Measurements from ENCODE around the gene THRSP. TPM values are rescaled to one million over a fixed set of nuclear protein-coding genes. Genes with fewer than 3 reads are reported as not detected.
"Not testable (repeated sequence)": the region's sequence is repeated elsewhere in the genome, so short reads cannot be mapped to it uniquely, and the experiment has no call there.

THRSP gene
- total RNA-seq, 1 experiment from 2014 or later: not detected

GRCh38 chr11:78039391-78039918, 24.2 kb upstream of the THRSP start:
- Histone ChIP-seq H3K4me1 (ENCODE audit: insufficient read depth, low read length) (peaks cover 29% of the 10 kb centered on the region), H3K9me3 (ENCODE audit: low read length) (no peaks in the 10 kb centered on the region), H3K9me2 (replicated peaks; ENCODE audit: low read length) (no peaks in the 10 kb centered on the region), H3K27me3 (ENCODE audit: low read length) (no peaks in the 10 kb centered on the region), H2AFZ (ENCODE audit: low read length) (peak overlapping the region; percentile 95), H4K20me1 (ENCODE audit: low read length) (no peaks in the 10 kb centered on the region), H3K4me3 (ENCODE audit: low read length) (peak overlapping the region; percentile 55; the same call in 1 of the 2 replicates), H3F3A (ENCODE audit: low read length, unreplicated experiment) (no peaks in the 10 kb centered on the region), H3K4me2 (ENCODE audit: low read length) (peak overlapping the region; percentile 78), H3K36me3 (ENCODE audit: low read depth, low read length) (no peaks in the 10 kb centered on the region), H3K27ac (ENCODE audit: low read length) (peak overlapping the region; percentile 88), H3K9ac (ENCODE audit: low read length) (no peak overlapping the region; the same call in 1 of the 2 replicates), H3K79me2 (ENCODE audit: low read length) (no peaks in the 10 kb centered on the region)
- CTCF ChIA-PET: interaction anchor here (0.6 kb wide), 2 partner anchors 38 to 1011 kb away, joined by 4 read pairs; no protein-coding TSS in a partner anchor
- intact Hi-C loops (cut with micrococcal nuclease): no loop called here
- TF ChIP-seq EZH2 (IDR thresholded peaks at IDR 0.05; ENCODE audit: low read length, unreplicated experiment) (no peak), EZH2phosphoT487 (IDR thresholded peaks at IDR 0.05; ENCODE audit: borderline replicate concordance, low read length) (no peak)
- TF ChIP-seq, protein P1, sequence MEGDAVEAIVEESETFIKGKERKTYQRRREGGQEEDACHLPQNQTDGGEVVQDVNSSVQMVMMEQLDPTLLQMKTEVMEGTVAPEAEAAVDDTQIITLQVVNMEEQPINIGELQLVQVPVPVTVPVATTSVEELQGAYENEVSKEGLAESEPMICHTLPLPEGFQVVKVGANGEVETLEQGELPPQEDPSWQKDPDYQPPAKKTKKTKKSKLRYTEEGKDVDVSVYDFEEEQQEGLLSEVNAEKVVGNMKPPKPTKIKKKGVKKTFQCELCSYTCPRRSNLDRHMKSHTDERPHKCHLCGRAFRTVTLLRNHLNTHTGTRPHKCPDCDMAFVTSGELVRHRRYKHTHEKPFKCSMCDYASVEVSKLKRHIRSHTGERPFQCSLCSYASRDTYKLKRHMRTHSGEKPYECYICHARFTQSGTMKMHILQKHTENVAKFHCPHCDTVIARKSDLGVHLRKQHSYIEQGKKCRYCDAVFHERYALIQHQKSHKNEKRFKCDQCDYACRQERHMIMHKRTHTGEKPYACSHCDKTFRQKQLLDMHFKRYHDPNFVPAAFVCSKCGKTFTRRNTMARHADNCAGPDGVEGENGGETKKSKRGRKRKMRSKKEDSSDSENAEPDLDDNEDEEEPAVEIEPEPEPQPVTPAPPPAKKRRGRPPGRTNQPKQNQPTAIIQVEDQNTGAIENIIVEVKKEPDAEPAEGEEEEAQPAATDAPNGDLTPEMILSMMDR (conservative IDR thresholded peaks at IDR 0.05; ENCODE audit: low read depth, low read length): no peak
- no TSS peak for BruUV-seq (replicated peaks)
- POLR2A ChIA-PET (ENCODE audit: unreplicated experiment): no interaction called here
- DNase-seq (no peak), ATAC-seq (no peak)

- ChIA-PET CTCF (interaction anchor here (0.6 kb wide), 2 partner anchors 38 to 1011 kb away, joined by 4 read pairs; no protein-coding TSS in a partner anchor), POLR2A (ENCODE audit: unreplicated experiment) (no interaction called here)
- H3K9ac ChIP-seq (ENCODE audit: low read length): peak overlapping the region; percentile 67
- intact Hi-C loops (cut with micrococcal nuclease): no loop called here
- H3K4me3 ChIP-seq (ENCODE audit: low read length): peak overlapping the region; percentile 55
- no peaks in the 10 kb centered on the region for H3K79me2 ChIP-seq (ENCODE audit: low read length)
- H3K27ac ChIP-seq (ENCODE audit: low read length): peak overlapping the region; percentile 88
- H3K4me2 ChIP-seq (ENCODE audit: low read length): peak overlapping the region; percentile 78
- no peaks in the 10 kb centered on the region for H3K9me3 ChIP-seq (ENCODE audit: low read length)
- H3F3A ChIP-seq (ENCODE audit: low read length, unreplicated experiment): no peaks in the 10 kb centered on the region
- DNase-seq (peak; percentile 91), ATAC-seq (peak; percentile 70)
- no peaks in the 10 kb centered on the region for H3K27me3 ChIP-seq (ENCODE audit: low read length)
- H3K9me2 ChIP-seq (replicated peaks; ENCODE audit: low read length): no peaks in the 10 kb centered on the region
- no peaks in the 10 kb centered on the region for H3K36me3 ChIP-seq (ENCODE audit: low read depth, low read length)
- no TSS peak for BruUV-seq (replicated peaks)
- no peak for TF ChIP-seq EZH2phosphoT487 (IDR thresholded peaks at IDR 0.05; ENCODE audit: borderline replicate concordance, low read length)
- peaks cover 29% of the 10 kb centered on the region for H3K4me1 ChIP-seq (ENCODE audit: insufficient read depth, low read length)
- peak overlapping the region; percentile 95 for H2AFZ ChIP-seq (ENCODE audit: low read length)
- no peaks in the 10 kb centered on the region for H4K20me1 ChIP-seq (ENCODE audit: low read length)
These were observed 23.6 kb upstream of the THRSP start for GRCh38 chr11:78039919-78040671.

GRCh38 chr11:78040691-78041379, 22.8 kb upstream of the THRSP start:
- Histone ChIP-seq H3K36me3 (ENCODE audit: low read depth, low read length) (no peaks in the 10 kb centered on the region), H2AFZ (ENCODE audit: low read length) (no peak overlapping the region), H3K9me3 (ENCODE audit: low read length) (no peaks in the 10 kb centered on the region), H3K4me3 (ENCODE audit: low read length) (no peak overlapping the region), H3K4me1 (ENCODE audit: insufficient read depth, low read length) (peaks cover 33% of the 10 kb centered on the region), H3K27me3 (ENCODE audit: low read length) (no peaks in the 10 kb centered on the region), H3K9ac (ENCODE audit: low read length) (peak overlapping the region; percentile 67; the same call in 1 of the 2 replicates), H3K9me2 (replicated peaks; ENCODE audit: low read length) (no peaks in the 10 kb centered on the region), H3K4me2 (ENCODE audit: low read length) (0 out of 2 replicates have a peak overlapping the region, but pooled peaks have one; percentile 0), H3F3A (ENCODE audit: low read length, unreplicated experiment) (no peaks in the 10 kb centered on the region), H3K79me2 (ENCODE audit: low read length) (no peaks in the 10 kb centered on the region), H3K27ac (ENCODE audit: low read length) (no peak overlapping the region; the same call in 1 of the 2 replicates), H4K20me1 (ENCODE audit: low read length) (no peaks in the 10 kb centered on the region)
- DNase-seq (peak; percentile 41), ATAC-seq (0 out of 2 replicates have a peak, but pooled peaks have one; percentile 16)
- ChIA-PET POLR2A (ENCODE audit: unreplicated experiment) (no interaction called here), CTCF (no interaction called here)
- intact Hi-C loops (cut with micrococcal nuclease): no loop called here
- TSS peak; percentile 12 for BruUV-seq (replicated peaks)
- TF ChIP-seq EZH2phosphoT487 (IDR thresholded peaks at IDR 0.05; ENCODE audit: borderline replicate concordance, low read length) (no peak), EZH2 (IDR thresholded peaks at IDR 0.05; ENCODE audit: low read length, unreplicated experiment) (no peak)
- TF ChIP-seq, protein P1 (conservative IDR thresholded peaks at IDR 0.05; ENCODE audit: low read depth, low read length): no peak

DNA sequence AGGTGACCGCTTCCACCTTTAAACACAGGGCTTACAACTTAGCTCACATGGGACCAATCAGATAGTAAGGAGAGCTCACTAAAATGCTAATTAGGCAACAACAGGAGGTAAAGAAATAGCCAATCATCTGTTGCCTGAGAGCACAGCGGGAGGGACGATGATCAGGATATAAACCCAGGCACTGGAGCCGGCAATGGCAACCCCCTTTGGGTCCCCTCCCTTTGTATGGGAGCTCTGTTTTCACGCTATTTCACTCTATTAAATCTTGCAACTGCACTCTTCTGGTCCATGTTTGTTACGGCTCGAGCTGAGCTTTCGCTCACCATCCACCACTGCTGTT, 22.3 kb upstream of the THRSP start:
- H3K9ac ChIP-seq (ENCODE audit: low read length); H3F3A ChIP-seq (ENCODE audit: low read length, unreplicated experiment); H3K36me3 ChIP-seq (ENCODE audit: low read depth, low read length); H4K20me1 ChIP-seq (ENCODE audit: low read length); H3K79me2 ChIP-seq (ENCODE audit: low read length); intact Hi-C loops (cut with micrococcal nuclease); H3K9me2 ChIP-seq (replicated peaks; ENCODE audit: low read length); H2AFZ ChIP-seq (ENCODE audit: low read length); ATAC-seq; BruUV-seq (replicated peaks); H3K9me3 ChIP-seq (ENCODE audit: low read length); POLR2A ChIA-PET (ENCODE audit: unreplicated experiment); H3K27ac ChIP-seq (ENCODE audit: low read length); H3K4me2 ChIP-seq (ENCODE audit: low read length); H3K27me3 ChIP-seq (ENCODE audit: low read length); CTCF ChIA-PET; H3K4me3 ChIP-seq (ENCODE audit: low read length); DNase-seq: not testable (repeated sequence)
- peaks cover 35% of the 10 kb centered on the region for H3K4me1 ChIP-seq (ENCODE audit: insufficient read depth, low read length)
